Endodermal cell (in vitro differentiated cells): ENCODE data around the gene MAS1L. TPM values are rescaled to one million over a fixed set of nuclear protein-coding genes. Genes with fewer than 3 reads are reported as not detected.
A peak's percentile ranks its signal among the peaks of the same experiment; 100 is the strongest.

Experiments used
- DNase-seq: peaks from one replicate; pipeline ENCODE4 v3.0.0-alpha.2; 2017
- H3K27ac ChIP-seq: 2 replicates; pipeline ENCODE4 v1.5.1; 2013; ENCODE audit warnings: mild to moderate bottlenecking, low read depth, low read length, moderate library complexity
- H3K27me3 ChIP-seq: 2 replicates; pipeline ENCODE4 v1.6.1; 2013; ENCODE audit warnings: mild to moderate bottlenecking, low read length, moderate library complexity; ENCODE audit not compliant: insufficient read depth, control insufficient read depth, poor library complexity, severe bottlenecking
- H3K36me3 ChIP-seq: 2 replicates; pipeline ENCODE4 v1.7.0; 2013; ENCODE audit warnings: mild to moderate bottlenecking, low read length, moderate library complexity; ENCODE audit not compliant: control insufficient read depth, insufficient read depth
- H3K4me1 ChIP-seq: one replicate; pipeline ENCODE4 v1.7.0; 2013; ENCODE audit warnings: low read length; ENCODE audit not compliant: control insufficient read depth, insufficient read depth
- H3K4me3 ChIP-seq: 2 replicates; pipeline ENCODE4 v1.5.1; 2013; ENCODE audit warnings: mild to moderate bottlenecking, low read length, moderate library complexity
- H3K9ac ChIP-seq: 2 replicates; pipeline ENCODE4 v1.6.1; 2013; ENCODE audit warnings: mild to moderate bottlenecking, low read length, moderate library complexity; ENCODE audit not compliant: poor library complexity, severe bottlenecking; ENCODE audit errors: extremely low read depth
- H3K9me3 ChIP-seq: 2 replicates; pipeline ENCODE4 v1.6.1; 2013; ENCODE audit warnings: mild to moderate bottlenecking, low read length, moderate library complexity; ENCODE audit not compliant: control insufficient read depth
- H3K27ac Mint-ChIP-seq: 2 replicates; pipeline ENCODE4 v1.8.0; 2020; ENCODE audit warnings: mixed read lengths
- H3K27me3 Mint-ChIP-seq: 2 replicates; pipeline ENCODE4 v1.8.0; 2021; ENCODE audit warnings: mild to moderate bottlenecking, mixed read lengths; ENCODE audit not compliant: insufficient read depth
- H3K36me3 Mint-ChIP-seq: 2 replicates; pipeline ENCODE4 v1.8.0; 2020; ENCODE audit warnings: low read depth, mixed read lengths
- H3K4me1 Mint-ChIP-seq: 2 replicates; pipeline ENCODE4 v1.8.0; 2020; ENCODE audit warnings: mixed read lengths
- H3K4me3 Mint-ChIP-seq: 2 replicates; pipeline ENCODE4 v1.8.0; 2020; ENCODE audit warnings: mild to moderate bottlenecking, moderate library complexity, mixed read lengths
- H3K9me3 Mint-ChIP-seq: 2 replicates; pipeline ENCODE4 v1.8.0; 2020; ENCODE audit warnings: mild to moderate bottlenecking, mixed read lengths
- CTCF ChIP-seq: fragments of 200-600 bp; sonication (generic); conservative IDR thresholded peaks from 2 replicates; pipeline ENCODE4 v1.5.0; 2021; ENCODE audit warnings: antibody characterized with exemption, mild to moderate bottlenecking
- WGBS, 2 experiments: methylation state at CpG; one replicate each; pipeline versions ENCODE4 v1.1.5 to v1.1.7; 2013; ENCODE audit warnings: missing lambda C conversion rate in 2 of 2, mixed read lengths in 1 of 2; ENCODE audit not compliant: insufficient coverage in 1 of 2, insufficient read length in 1 of 2; 5-methylcytosine and 5-hydroxymethylcytosine counted together
- total RNA-seq, 2 donors: library from RNA; stranded (reverse); fragmentation: NEBNext Ultra II Directional in 1 of 2; extraction: Animal tissue kit (Norgen Biotek cat#: 25700) in 1 of 2; gene quantifications; 2 replicates in 1 of 2; 3 replicates in 1 of 2; pipeline ENCODE4 v1.2.1, GENCODE V29; 2021

The MAS1L gene
- total RNA-seq, 2 donors from 2014 or later: not detected

GRCh38 chr6:29500594-29500993 is 12.8 kb upstream of the MAS1L start:
- no peaks in the 10 kb centered on the region for H3K4me1 Mint-ChIP-seq
- Histone ChIP-seq H3K9me3 (no peaks in the 10 kb centered on the region), H3K27ac (no peak overlapping the region), H3K27me3 (no peaks in the 10 kb centered on the region), H3K9ac (no peak overlapping the region), H3K4me3 (no peak overlapping the region), H3K4me1 (no peaks in the 10 kb centered on the region), H3K36me3 (no peaks in the 10 kb centered on the region)
- H3K4me3 Mint-ChIP-seq: no peak overlapping the region
- H3K9me3 Mint-ChIP-seq: no peaks in the 10 kb centered on the region
- WGBS, 2 experiments: 90 to 94% methylated on average over 5 to 8 of the region's 8 CpGs
- no peak for TF ChIP-seq CTCF
- DNase-seq: peak; percentile 22
- no peak overlapping the region for H3K27ac Mint-ChIP-seq
- no peaks in the 10 kb centered on the region for H3K27me3 Mint-ChIP-seq
- H3K36me3 Mint-ChIP-seq: no peaks in the 10 kb centered on the region

DNA sequence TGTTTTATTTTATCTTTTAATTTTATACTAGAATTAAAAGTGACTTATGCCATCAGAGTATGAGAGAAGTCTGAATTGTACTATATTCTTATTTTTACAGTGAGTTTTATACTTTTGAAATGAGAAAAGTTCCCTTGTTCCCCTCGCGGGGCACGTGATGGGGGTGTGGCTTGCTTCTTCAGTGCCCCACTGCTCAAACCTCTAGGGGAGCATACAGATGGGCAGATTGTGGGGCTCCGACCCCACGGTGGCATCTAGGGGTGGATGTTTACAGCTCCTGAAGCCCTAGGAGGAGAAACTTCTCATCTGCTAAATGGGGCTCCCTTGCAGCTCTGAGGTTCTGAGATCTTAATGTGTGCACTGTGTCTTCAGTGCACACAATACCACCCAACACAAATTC is 11.9 kb upstream of the MAS1L start:
- Histone ChIP-seq H3K4me3 (no peak overlapping the region), H3K36me3 (no peaks in the 10 kb centered on the region), H3K4me1 (no peaks in the 10 kb centered on the region), H3K9ac (no peak overlapping the region), H3K27me3 (no peaks in the 10 kb centered on the region), H3K27ac (no peak overlapping the region), H3K9me3 (no peaks in the 10 kb centered on the region)
- Mint-ChIP-seq H3K27me3 (no peaks in the 10 kb centered on the region), H3K36me3 (no peaks in the 10 kb centered on the region), H3K4me3 (no peak overlapping the region), H3K9me3 (no peaks in the 10 kb centered on the region), H3K4me1 (no peaks in the 10 kb centered on the region), H3K27ac (no peak overlapping the region)
- DNase-seq: peak; percentile 13
- no peak for TF ChIP-seq CTCF
- 93% methylated on average over 5 of the region's 5 CpGs; no CpG with 5 or more reads in 1 of the 2 experiments for WGBS, 2 experiments

GRCh38 chr6:29496961-29497360 is 9.2 kb upstream of the MAS1L start:
- no peaks in the 10 kb centered on the region for H3K4me1 ChIP-seq
- no peaks in the 10 kb centered on the region for H3K9me3 Mint-ChIP-seq
- 85% methylated on average over 4 of the region's 4 CpGs; no CpG with 5 or more reads in 1 of the 2 experiments for WGBS, 2 experiments

More at GRCh38 chr6:29496961-29497360, 9.2 kb upstream of the MAS1L start:
- no peaks in the 10 kb centered on the region for H3K36me3 ChIP-seq
- DNase-seq: peak; percentile 7
- H3K4me1 Mint-ChIP-seq: no peaks in the 10 kb centered on the region
- H3K4me3 ChIP-seq: no peak overlapping the region
- no peak overlapping the region for H3K27ac ChIP-seq
- no peak overlapping the region for H3K27ac Mint-ChIP-seq
- H3K27me3 ChIP-seq: no peaks in the 10 kb centered on the region
- no peaks in the 10 kb centered on the region for H3K9me3 ChIP-seq
- TF ChIP-seq CTCF: no peak
- H3K4me3 Mint-ChIP-seq: no peak overlapping the region
- H3K27me3 Mint-ChIP-seq: no peaks in the 10 kb centered on the region
- no peaks in the 10 kb centered on the region for H3K36me3 Mint-ChIP-seq
- no peak overlapping the region for H3K9ac ChIP-seq
